HG03095 (cell line): ENCODE measurements around the gene TSPAN18.

Experiments used
- ATAC-seq: cut with Tn5 transposase; IDR thresholded peaks from one replicate; pipeline ENCODE4 v1.9.1; 2021; ENCODE audit warnings: moderate library complexity; ENCODE audit not compliant: unreplicated experiment

TSPAN18 gene

GRCh38 chr11:44793350-44794090 is 66.8 kb downstream of the TSPAN18 start:
- no peak for ATAC-seq

- no peak for ATAC-seq
These were observed 69.2 kb downstream of the TSPAN18 start for GRCh38 chr11:44795803-44796535.

- ATAC-seq: no peak
These were observed 70.3 kb downstream of the TSPAN18 start for GRCh38 chr11:44797051-44797450.

- no peak for ATAC-seq
These were observed 71.3 kb downstream of the TSPAN18 start for GRCh38 chr11:44797886-44798606.

- ATAC-seq: no peak
These were observed 71.8 kb downstream of the TSPAN18 start for GRCh38 chr11:44798607-44798972.

- no peak for ATAC-seq
These were observed 72.2 kb downstream of the TSPAN18 start for GRCh38 chr11:44799012-44799411.

- no peak for ATAC-seq
These were observed 75.6 kb downstream of the TSPAN18 start for GRCh38 chr11:44802347-44802746.

- ATAC-seq: no peak
These were observed 76.2 kb downstream of the TSPAN18 start for GRCh38 chr11:44803009-44803408.

GRCh38 chr11:44804449-44805437 is 78.0 kb downstream of the TSPAN18 start:
- ATAC-seq: no peak

GRCh38 chr11:44805596-44805995 is 78.8 kb downstream of the TSPAN18 start:
- ATAC-seq: no peak

- no peak for ATAC-seq
These were observed 81.4 kb downstream of the TSPAN18 start for GRCh38 chr11:44808053-44808753.

GRCh38 chr11:44809283-44809682 is 82.5 kb downstream of the TSPAN18 start:
- ATAC-seq: no peak

- no peak for ATAC-seq
These were observed 85.2 kb downstream of the TSPAN18 start for GRCh38 chr11:44811841-44812448.

- ATAC-seq: no peak
These were observed 86.2 kb downstream of the TSPAN18 start for GRCh38 chr11:44812971-44813370.

- no peak for ATAC-seq
These were observed 86.6 kb downstream of the TSPAN18 start for GRCh38 chr11:44813401-44813800.

GRCh38 chr11:44814881-44815592 is 88.3 kb downstream of the TSPAN18 start:
- ATAC-seq: no peak

GRCh38 chr11:44815917-44816456 is 89.2 kb downstream of the TSPAN18 start:
- no peak for ATAC-seq

- no peak for ATAC-seq
These were observed 90.0 kb downstream of the TSPAN18 start for GRCh38 chr11:44816761-44817160.
